ENCODE data around the gene RNF19B. TPM values are rescaled to one million over a fixed set of nuclear protein-coding genes. Genes with fewer than 3 reads are reported as not detected.

Gene RNF19B
- total and polyA plus RNA-seq, 2 of the 13 experiments (the other 11 are each of a cell fraction or from before 2014, with no cell fraction given): 15.3 to 22.5 TPM

DNA sequence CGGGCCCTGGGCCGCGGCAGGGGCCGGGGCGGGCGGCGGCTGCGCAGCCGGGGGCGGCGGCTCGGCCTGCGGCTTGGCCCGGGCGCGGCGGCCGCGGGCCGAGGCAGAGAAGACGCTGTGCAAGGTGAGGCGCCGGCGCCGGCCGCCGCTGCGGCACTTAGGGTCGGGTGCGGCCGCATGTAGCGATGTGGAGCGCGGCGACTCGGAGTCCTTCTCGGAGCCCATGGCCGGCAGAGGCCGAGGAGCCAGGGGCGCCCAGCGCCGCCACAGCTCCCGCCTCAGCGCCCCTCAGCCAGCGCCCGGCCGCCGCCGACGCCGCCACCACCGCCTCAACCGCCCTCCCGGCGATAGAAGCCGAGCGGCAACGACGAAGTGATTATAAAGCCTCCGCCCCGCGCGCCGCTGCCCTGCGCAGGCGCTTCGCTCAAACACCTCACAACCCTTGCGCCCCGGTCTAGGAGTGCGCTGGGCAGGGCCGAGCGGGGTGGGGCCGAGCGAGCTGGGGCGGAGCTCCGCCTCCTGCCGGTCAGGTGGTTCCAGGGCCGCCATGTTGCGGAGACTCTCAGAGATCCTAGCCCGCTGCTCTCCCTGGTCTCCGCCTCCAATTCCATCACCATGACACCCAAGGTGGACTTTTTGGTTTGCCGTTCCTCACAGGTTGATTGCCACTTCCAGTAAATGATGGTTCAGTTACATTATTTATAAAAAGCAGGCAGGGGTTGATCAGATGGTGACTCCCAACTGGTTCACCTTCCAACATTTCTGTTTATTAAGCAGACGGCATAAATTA lies at the start of gene RNF19B (continued):
- TF ChIP-seq, protein P1, sequence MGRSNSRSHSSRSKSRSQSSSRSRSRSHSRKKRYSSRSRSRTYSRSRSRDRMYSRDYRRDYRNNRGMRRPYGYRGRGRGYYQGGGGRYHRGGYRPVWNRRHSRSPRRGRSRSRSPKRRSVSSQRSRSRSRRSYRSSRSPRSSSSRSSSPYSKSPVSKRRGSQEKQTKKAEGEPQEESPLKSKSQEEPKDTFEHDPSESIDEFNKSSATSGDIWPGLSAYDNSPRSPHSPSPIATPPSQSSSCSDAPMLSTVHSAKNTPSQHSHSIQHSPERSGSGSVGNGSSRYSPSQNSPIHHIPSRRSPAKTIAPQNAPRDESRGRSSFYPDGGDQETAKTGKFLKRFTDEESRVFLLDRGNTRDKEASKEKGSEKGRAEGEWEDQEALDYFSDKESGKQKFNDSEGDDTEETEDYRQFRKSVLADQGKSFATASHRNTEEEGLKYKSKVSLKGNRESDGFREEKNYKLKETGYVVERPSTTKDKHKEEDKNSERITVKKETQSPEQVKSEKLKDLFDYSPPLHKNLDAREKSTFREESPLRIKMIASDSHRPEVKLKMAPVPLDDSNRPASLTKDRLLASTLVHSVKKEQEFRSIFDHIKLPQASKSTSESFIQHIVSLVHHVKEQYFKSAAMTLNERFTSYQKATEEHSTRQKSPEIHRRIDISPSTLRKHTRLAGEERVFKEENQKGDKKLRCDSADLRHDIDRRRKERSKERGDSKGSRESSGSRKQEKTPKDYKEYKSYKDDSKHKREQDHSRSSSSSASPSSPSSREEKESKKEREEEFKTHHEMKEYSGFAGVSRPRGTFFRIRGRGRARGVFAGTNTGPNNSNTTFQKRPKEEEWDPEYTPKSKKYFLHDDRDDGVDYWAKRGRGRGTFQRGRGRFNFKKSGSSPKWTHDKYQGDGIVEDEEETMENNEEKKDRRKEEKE (IDR thresholded peaks at IDR 0.05): no peak
- peak; percentile 30; the same call in 1 of the 2 replicates for TF ChIP-seq ZNF780A (CRISPR knock-in tag; IDR thresholded peaks at IDR 0.05)
- peak; percentile 88 for TF ChIP-seq ARNT2 (CRISPR knock-in tag; IDR thresholded peaks at IDR 0.05; ENCODE audit: low read depth)
- no peak for TF ChIP-seq ZNF414 (CRISPR knock-in tag; IDR thresholded peaks at IDR 0.05)
- no peak; the same call in 1 of the 2 replicates for TF ChIP-seq ZFP1 (CRISPR knock-in tag; IDR thresholded peaks at IDR 0.05)
- 0 out of 2 replicates have a peak, but pooled peaks have one; percentile 25 for TF ChIP-seq CEBPG (CRISPR knock-in tag; IDR thresholded peaks at IDR 0.05)
- no peak for TF ChIP-seq NFYB (CRISPR knock-in tag; IDR thresholded peaks at IDR 0.05)
- peak; percentile 26; the same call in 1 of the 2 replicates for TF ChIP-seq ZNF709 (CRISPR knock-in tag; IDR thresholded peaks at IDR 0.05)
- no peak for TF ChIP-seq FUBP1 (CRISPR knock-in tag; IDR thresholded peaks at IDR 0.05; ENCODE audit: borderline replicate concordance)
- TF ChIP-seq ERF (CRISPR knock-in tag; IDR thresholded peaks at IDR 0.05): peak; percentile 78
- TF ChIP-seq, protein P2, sequence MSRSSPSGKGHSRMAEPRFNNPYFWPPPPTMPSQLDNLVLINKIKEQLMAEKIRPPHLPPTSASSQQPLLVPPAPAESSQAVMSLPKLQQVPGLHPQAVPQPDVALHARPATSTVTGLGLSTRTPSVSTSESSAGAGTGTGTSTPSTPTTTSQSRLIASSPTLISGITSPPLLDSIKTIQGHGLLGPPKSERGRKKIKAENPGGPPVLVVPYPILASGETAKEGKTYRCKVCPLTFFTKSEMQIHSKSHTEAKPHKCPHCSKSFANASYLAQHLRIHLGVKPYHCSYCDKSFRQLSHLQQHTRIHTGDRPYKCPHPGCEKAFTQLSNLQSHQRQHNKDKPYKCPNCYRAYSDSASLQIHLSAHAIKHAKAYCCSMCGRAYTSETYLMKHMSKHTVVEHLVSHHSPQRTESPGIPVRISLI (CRISPR knock-in tag; IDR thresholded peaks at IDR 0.05; ENCODE audit: borderline replicate concordance): no peak
- TF ChIP-seq, protein P3, sequence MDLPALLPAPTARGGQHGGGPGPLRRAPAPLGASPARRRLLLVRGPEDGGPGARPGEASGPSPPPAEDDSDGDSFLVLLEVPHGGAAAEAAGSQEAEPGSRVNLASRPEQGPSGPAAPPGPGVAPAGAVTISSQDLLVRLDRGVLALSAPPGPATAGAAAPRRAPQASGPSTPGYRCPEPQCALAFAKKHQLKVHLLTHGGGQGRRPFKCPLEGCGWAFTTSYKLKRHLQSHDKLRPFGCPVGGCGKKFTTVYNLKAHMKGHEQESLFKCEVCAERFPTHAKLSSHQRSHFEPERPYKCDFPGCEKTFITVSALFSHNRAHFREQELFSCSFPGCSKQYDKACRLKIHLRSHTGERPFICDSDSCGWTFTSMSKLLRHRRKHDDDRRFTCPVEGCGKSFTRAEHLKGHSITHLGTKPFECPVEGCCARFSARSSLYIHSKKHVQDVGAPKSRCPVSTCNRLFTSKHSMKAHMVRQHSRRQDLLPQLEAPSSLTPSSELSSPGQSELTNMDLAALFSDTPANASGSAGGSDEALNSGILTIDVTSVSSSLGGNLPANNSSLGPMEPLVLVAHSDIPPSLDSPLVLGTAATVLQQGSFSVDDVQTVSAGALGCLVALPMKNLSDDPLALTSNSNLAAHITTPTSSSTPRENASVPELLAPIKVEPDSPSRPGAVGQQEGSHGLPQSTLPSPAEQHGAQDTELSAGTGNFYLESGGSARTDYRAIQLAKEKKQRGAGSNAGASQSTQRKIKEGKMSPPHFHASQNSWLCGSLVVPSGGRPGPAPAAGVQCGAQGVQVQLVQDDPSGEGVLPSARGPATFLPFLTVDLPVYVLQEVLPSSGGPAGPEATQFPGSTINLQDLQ (CRISPR knock-in tag; IDR thresholded peaks at IDR 0.05): peak; percentile 50; the same call in 1 of the 2 replicates
- no peak for TF ChIP-seq ZNF674 (CRISPR knock-in tag; IDR thresholded peaks at IDR 0.05; ENCODE audit: low read depth)
- peak; percentile 47; the same call in 1 of the 2 replicates for TF ChIP-seq PAXIP1 (CRISPR knock-in tag; conservative IDR thresholded peaks at IDR 0.05)
- peak; percentile 78; the same call in 1 of the 2 replicates for TF ChIP-seq ZNF441 (CRISPR knock-in tag; IDR thresholded peaks at IDR 0.05; ENCODE audit: borderline replicate concordance)
